ENCODE data around the gene IL7R.

The IL7R gene

GRCh38 chr5:35902046-35902672, 45.5 kb downstream of the IL7R start:
- Mint-ChIP-seq H3K36me3 (ENCODE audit: insufficient read depth) (no peaks in the 10 kb centered on the region), H3K9me3 (no peaks in the 10 kb centered on the region), H3K27me3 (no peaks in the 10 kb centered on the region), H3K27ac (ENCODE audit: low read depth) (peak overlapping the region; percentile 27), H3K4me3 (no peak overlapping the region), H3K4me1 (peaks cover 46% of the 10 kb centered on the region)
- peak; percentile 66 for ATAC-seq (replicated peaks; ENCODE audit: extremely low read depth, poor library complexity, severe bottlenecking)
- no peak for DNase-seq (ENCODE audit: low spot score in 2 of 2)

GRCh38 chr5:35903631-35904203, 47.0 kb downstream of the IL7R start:
- ATAC-seq (replicated peaks; ENCODE audit: extremely low read depth, poor library complexity, severe bottlenecking) (no peak), DNase-seq (ENCODE audit: low spot score in 2 of 2) (no peak)
- Mint-ChIP-seq H3K27ac (ENCODE audit: low read depth) (peak overlapping the region; percentile 27), H3K9me3 (no peaks in the 10 kb centered on the region), H3K27me3 (no peaks in the 10 kb centered on the region), H3K4me1 (peaks cover 50% of the 10 kb centered on the region), H3K36me3 (ENCODE audit: insufficient read depth) (no peaks in the 10 kb centered on the region), H3K4me3 (no peak overlapping the region)

GRCh38 chr5:35904443-35905132, 47.9 kb downstream of the IL7R start:
- H3K27ac Mint-ChIP-seq (ENCODE audit: low read depth), result peak overlapping the region; percentile 30
- DNase-seq (ENCODE audit: low spot score in 2 of 2) (no peak), ATAC-seq (replicated peaks; ENCODE audit: extremely low read depth, poor library complexity, severe bottlenecking) (peak; percentile 57)
- H3K4me3 Mint-ChIP-seq, result no peak overlapping the region
- peaks cover 46% of the 10 kb centered on the region for H3K4me1 Mint-ChIP-seq
- no peaks in the 10 kb centered on the region for H3K36me3 Mint-ChIP-seq (ENCODE audit: insufficient read depth)
- no peaks in the 10 kb centered on the region for H3K9me3 Mint-ChIP-seq
- H3K27me3 Mint-ChIP-seq, result no peaks in the 10 kb centered on the region

GRCh38 chr5:35908228-35908627, 51.5 kb downstream of the IL7R start:
- Mint-ChIP-seq H3K27ac (ENCODE audit: low read depth) (no peak overlapping the region), H3K4me3 (no peak overlapping the region)
- no peak for DNase-seq (ENCODE audit: low spot score in 2 of 2)

GRCh38 chr5:35908814-35909213, 52.1 kb downstream of the IL7R start:
- Mint-ChIP-seq H3K4me1 (peaks cover 23% of the 10 kb centered on the region), H3K27ac (ENCODE audit: low read depth) (no peak overlapping the region), H3K4me3 (no peak overlapping the region), H3K9me3 (no peaks in the 10 kb centered on the region), H3K36me3 (ENCODE audit: insufficient read depth) (no peaks in the 10 kb centered on the region), H3K27me3 (no peaks in the 10 kb centered on the region)
- ATAC-seq (replicated peaks; ENCODE audit: extremely low read depth, poor library complexity, severe bottlenecking) (no peak), DNase-seq (ENCODE audit: low spot score in 2 of 2) (no peak)

More at GRCh38 chr5:35908228-35908627, 51.5 kb downstream of the IL7R start:
- Mint-ChIP-seq H3K9me3 (no peaks in the 10 kb centered on the region), H3K27me3 (no peaks in the 10 kb centered on the region), H3K36me3 (ENCODE audit: insufficient read depth) (no peaks in the 10 kb centered on the region), H3K4me1 (peaks cover 23% of the 10 kb centered on the region)
- no peak for ATAC-seq (replicated peaks; ENCODE audit: extremely low read depth, poor library complexity, severe bottlenecking)

DNA sequence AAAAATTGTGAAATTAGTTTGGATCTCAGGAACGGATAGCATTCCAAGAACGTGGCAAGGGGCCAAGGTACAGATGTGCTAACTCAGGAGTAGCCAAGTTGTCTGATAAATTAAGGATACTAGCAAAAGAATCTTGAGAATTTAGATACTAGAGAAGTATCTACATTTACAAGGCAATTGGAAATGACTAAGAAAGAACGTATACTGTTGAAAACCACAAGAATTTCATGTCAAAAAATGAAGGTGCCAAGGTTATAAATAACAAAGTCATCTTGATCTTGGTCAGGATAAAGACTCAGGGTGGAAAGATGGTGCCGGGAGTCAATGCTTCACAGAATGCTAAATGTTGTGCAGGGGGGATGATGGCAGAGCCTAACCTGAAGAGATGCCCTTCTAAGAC, 62.5 kb downstream of the IL7R start:
- Mint-ChIP-seq H3K27ac (ENCODE audit: low read depth) (no peak overlapping the region), H3K36me3 (ENCODE audit: insufficient read depth) (peaks cover 6% of the 10 kb centered on the region), H3K27me3 (no peaks in the 10 kb centered on the region), H3K4me3 (no peak overlapping the region), H3K9me3 (peaks cover 7% of the 10 kb centered on the region), H3K4me1 (peaks cover 8% of the 10 kb centered on the region)
- DNase-seq (ENCODE audit: low spot score in 2 of 2), result no peak
- no peak for ATAC-seq (replicated peaks; ENCODE audit: extremely low read depth, poor library complexity, severe bottlenecking)

DNA sequence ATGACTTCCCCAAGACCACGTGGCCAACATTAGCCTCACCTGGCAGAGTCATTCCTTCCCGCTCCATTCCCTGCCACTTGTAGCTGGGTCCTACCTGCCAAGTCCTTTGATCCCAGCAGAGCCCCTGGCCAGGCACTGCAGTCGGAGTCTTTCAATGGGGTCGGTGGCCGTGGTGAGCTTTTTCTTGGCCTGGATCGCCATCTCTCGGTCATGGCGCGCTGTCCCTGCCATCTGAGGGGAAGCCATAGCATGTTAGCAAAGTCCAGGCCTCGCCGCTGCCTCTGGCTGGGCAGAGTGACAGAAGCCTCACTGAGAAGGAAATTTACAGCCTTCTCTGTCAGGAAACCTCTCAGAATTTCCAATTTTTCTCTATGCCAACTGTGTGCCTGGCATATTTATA, 64.2 kb downstream of the IL7R start:
- Mint-ChIP-seq H3K9me3 (peaks cover 7% of the 10 kb centered on the region), H3K4me3 (no peak overlapping the region), H3K27me3 (no peaks in the 10 kb centered on the region), H3K27ac (ENCODE audit: low read depth) (no peak overlapping the region), H3K4me1 (peaks cover 24% of the 10 kb centered on the region), H3K36me3 (ENCODE audit: insufficient read depth) (peaks cover 6% of the 10 kb centered on the region)
- ATAC-seq (replicated peaks; ENCODE audit: extremely low read depth, poor library complexity, severe bottlenecking) (no peak), DNase-seq (ENCODE audit: low spot score in 2 of 2) (no peak)

GRCh38 chr5:35921930-35922329, 65.2 kb downstream of the IL7R start:
- Mint-ChIP-seq H3K4me1 (peaks cover 34% of the 10 kb centered on the region), H3K27me3 (peaks cover 4% of the 10 kb centered on the region)

GRCh38 chr5:35922468-35922867, 65.8 kb downstream of the IL7R start:
- Mint-ChIP-seq H3K27ac (ENCODE audit: low read depth) (no peak overlapping the region), H3K4me1 (peaks cover 34% of the 10 kb centered on the region), H3K27me3 (peaks cover 9% of the 10 kb centered on the region), H3K9me3 (peaks cover 7% of the 10 kb centered on the region), H3K36me3 (ENCODE audit: insufficient read depth) (peaks cover 6% of the 10 kb centered on the region), H3K4me3 (no peak overlapping the region)
- no peak for ATAC-seq (replicated peaks; ENCODE audit: extremely low read depth, poor library complexity, severe bottlenecking)
- no peak for DNase-seq (ENCODE audit: low spot score in 2 of 2)

More at GRCh38 chr5:35921930-35922329, 65.2 kb downstream of the IL7R start:
- peaks cover 6% of the 10 kb centered on the region for H3K36me3 Mint-ChIP-seq (ENCODE audit: insufficient read depth)
- DNase-seq (ENCODE audit: low spot score in 2 of 2) (no peak), ATAC-seq (replicated peaks; ENCODE audit: extremely low read depth, poor library complexity, severe bottlenecking) (no peak)
- H3K4me3 Mint-ChIP-seq, result no peak overlapping the region
- peaks cover 7% of the 10 kb centered on the region for H3K9me3 Mint-ChIP-seq
- H3K27ac Mint-ChIP-seq (ENCODE audit: low read depth), result no peak overlapping the region

- H3K27ac Mint-ChIP-seq (ENCODE audit: low read depth), result peak overlapping the region; percentile 77
- H3K4me1 Mint-ChIP-seq, result peaks cover 34% of the 10 kb centered on the region
- ATAC-seq (replicated peaks; ENCODE audit: extremely low read depth, poor library complexity, severe bottlenecking) (no peak), DNase-seq (ENCODE audit: low spot score in 2 of 2) (no peak)
- peaks cover 24% of the 10 kb centered on the region for H3K27me3 Mint-ChIP-seq
- H3K9me3 Mint-ChIP-seq, result peaks cover 5% of the 10 kb centered on the region
- peaks cover 6% of the 10 kb centered on the region for H3K36me3 Mint-ChIP-seq (ENCODE audit: insufficient read depth)
- peak overlapping the region; percentile 76 for H3K4me3 Mint-ChIP-seq
Measured at GRCh38 chr5:35924122-35924949, 67.6 kb downstream of the IL7R start.

- H3K36me3 Mint-ChIP-seq (ENCODE audit: insufficient read depth), result peaks cover 4% of the 10 kb centered on the region
- H3K4me3 Mint-ChIP-seq, result peak overlapping the region; percentile 76
- H3K27me3 Mint-ChIP-seq, result peaks cover 24% of the 10 kb centered on the region
- peak; percentile 72 to 74 for DNase-seq (ENCODE audit: low spot score in 2 of 2)
- no peaks in the 10 kb centered on the region for H3K9me3 Mint-ChIP-seq
- peaks cover 34% of the 10 kb centered on the region for H3K4me1 Mint-ChIP-seq
- ATAC-seq (replicated peaks; ENCODE audit: extremely low read depth, poor library complexity, severe bottlenecking), result peak; percentile 95
- H3K27ac Mint-ChIP-seq (ENCODE audit: low read depth), result peak overlapping the region; percentile 77
Measured at GRCh38 chr5:35924950-35925722, 68.4 kb downstream of the IL7R start.

Data from central memory CD8-positive, alpha-beta T cell (primary cell).